Spleen (tissue), 7 donors: ENCODE measurements around the gene LCMT1.

Experiments
- CTCF ChIP-seq, 11 experiments: fragments of 200-600 bp in 7 of 11; fragments of 450-650 bp in 4 of 11; sonication (generic) in 4 of 11; IDR thresholded peaks in 8 of 11; conservative IDR thresholded peaks in 3 of 11; 1 replicate in 7 of 11; 2 replicates in 4 of 11; pipeline versions ENCODE4 v1.4.0 to v1.8.0; 2016 to 2021; ENCODE audit warnings: antibody characterized with exemption in 11 of 11, inconsistent platforms in 4 of 11, mild to moderate bottlenecking in 1 of 11
- POLR2A ChIP-seq, 3 donors: fragments of 450-650 bp; IDR thresholded peaks; one replicate each; pipeline ENCODE4 v1.5.1; 2017; ENCODE audit warnings: antibody characterized with exemption in 3 of 3, mild to moderate bottlenecking in 1 of 3
- POLR2AphosphoS5 ChIP-seq, 3 donors: sonication (generic); formaldehyde crosslinking; IDR thresholded peaks; one replicate each; pipeline ENCODE4 v1.5.1; 2017; ENCODE audit warnings: antibody characterized with exemption in 3 of 3
- donor health status: DM: no; HTN: no; CAD: no; lungs with moderate emphysema.
- donor health status: DM: no; HTN: no; CAD: no.
- donor health status: DM: no; HTN: no; CAD: no.

DNA sequence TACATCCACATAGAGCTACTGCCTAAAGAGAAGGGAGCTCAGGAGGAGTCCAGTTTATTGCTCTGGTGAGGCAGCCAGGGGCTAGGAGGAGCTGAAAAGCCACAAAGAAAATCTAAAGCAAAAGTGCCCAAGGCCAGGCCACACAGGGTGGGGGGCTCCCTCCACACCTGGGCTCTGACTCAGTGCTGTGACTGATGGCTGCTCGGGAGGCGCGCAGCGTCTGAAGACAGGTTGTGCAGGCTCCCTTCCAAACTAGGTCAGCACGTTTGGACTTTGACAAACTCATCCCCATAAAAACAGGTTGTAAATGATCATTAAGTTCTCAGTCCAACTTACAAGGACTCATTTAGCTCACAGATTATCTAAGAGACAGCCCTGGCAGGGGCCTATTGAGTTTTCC lies 22.2 kb upstream of the LCMT1 start:
- TF ChIP-seq POLR2A (IDR thresholded peaks at IDR 0.05), result no peak
- no peak for TF ChIP-seq CTCF (IDR thresholded peaks at IDR 0.05 in 8 of 11, conservative IDR thresholded peaks at IDR 0.05 in 3 of 11)
- TF ChIP-seq POLR2AphosphoS5 (IDR thresholded peaks at IDR 0.05), result no peak
